Activated T-helper 17 cell treated with anti-CD3 and anti-CD28 coated beads, Interleukin-2, amount 50 U/mL, for 72 hours (primary cell): ENCODE data around the gene PACS2. TPM values are rescaled to one million over a fixed set of nuclear protein-coding genes. Genes with fewer than 3 reads are reported as not detected.

Experiments
- ATAC-seq: fragments of 150-1000 bp; cut with Tn5 transposase; replicated peaks from 2 replicates; pipeline ENCODE4 v1.10.0; 2021; ENCODE audit warnings: mild to moderate bottlenecking, moderate library complexity
- H3K27ac Mint-ChIP-seq: one replicate; pipeline ENCODE4 v1.8.0; 2022; ENCODE audit warnings: mixed read lengths
- H3K27me3 Mint-ChIP-seq: one replicate; pipeline ENCODE4 v1.8.0; 2022; ENCODE audit warnings: mixed read lengths
- H3K36me3 Mint-ChIP-seq: one replicate; pipeline ENCODE4 v1.8.0; 2022; ENCODE audit warnings: low read depth, mild to moderate bottlenecking, mixed read lengths
- H3K4me1 Mint-ChIP-seq: one replicate; pipeline ENCODE4 v1.8.0; 2022; ENCODE audit warnings: mixed read lengths
- H3K4me3 Mint-ChIP-seq: one replicate; pipeline ENCODE4 v1.8.0; 2022; ENCODE audit warnings: mild to moderate bottlenecking, mixed read lengths
- H3K9me3 Mint-ChIP-seq: one replicate; pipeline ENCODE4 v1.8.0; 2022; ENCODE audit warnings: mixed read lengths
- total RNA-seq, 2 donors: library from RNA; stranded (reverse); gene quantifications; one replicate each; pipeline ENCODE4 v1.2.3, GENCODE V29; 2022

The PACS2 gene
- total RNA-seq, 2 donors from 2014 or later, result 26.4 to 30.0 TPM

GRCh38 chr14:105445901-105446845 lies 131.6 kb downstream of the PACS2 start:
- no peaks in the 10 kb centered on the region for H3K27me3 Mint-ChIP-seq
- no peaks in the 10 kb centered on the region for H3K4me1 Mint-ChIP-seq
- H3K27ac Mint-ChIP-seq, result no peak overlapping the region
- no peaks in the 10 kb centered on the region for H3K9me3 Mint-ChIP-seq
- H3K4me3 Mint-ChIP-seq, result no peak overlapping the region
- H3K36me3 Mint-ChIP-seq, result peaks cover 14% of the 10 kb centered on the region
- no peak for ATAC-seq

- Mint-ChIP-seq H3K9me3 (no peaks in the 10 kb centered on the region), H3K4me3 (no peak overlapping the region), H3K27ac (no peak overlapping the region), H3K4me1 (no peaks in the 10 kb centered on the region), H3K27me3 (no peaks in the 10 kb centered on the region), H3K36me3 (peaks cover 14% of the 10 kb centered on the region)
- no peak for ATAC-seq
Observed at GRCh38 chr14:105446971-105447370, 132.4 kb downstream of the PACS2 start.

Other genes with a start within 250 kb of the PACS2 start
- gene GPR132, start 249.3 kb upstream of the PACS2 start, total RNA-seq, result 10 to 100 TPM; 46.5 to 49.5 TPM
- 1 to 10 TPM; 2.5 TPM for gene JAG2, start 146.0 kb upstream of the PACS2 start, total RNA-seq
- gene NUDT14, start 133.4 kb upstream of the PACS2 start, total RNA-seq, result 10 to 100 TPM; 17.9 to 18.3 TPM
- gene BTBD6, start 66.2 kb upstream of the PACS2 start, total RNA-seq, result 10 to 100 TPM; 19.5 to 41.3 TPM
- 10 to 100 TPM; 28.6 to 35.1 TPM for gene BRF1, start 13.7 kb upstream of the PACS2 start, total RNA-seq
- gene TEX22, start 83.8 kb downstream of the PACS2 start, total RNA-seq, result 1 to 10 TPM in 1 of 2 donors, under 1 TPM in 1; 0.95 to 3.7 TPM
- gene MTA1, start 105.1 kb downstream of the PACS2 start, total RNA-seq, result 100 to 1,000 TPM in 1 of 2 donors, 10 to 100 TPM in 1; 99.4 to 144 TPM
- 1 to 10 TPM in 1 of 2 donors, under 1 TPM in 1; 0.97 to 2.2 TPM for gene CRIP2, start 160.1 kb downstream of the PACS2 start, total RNA-seq
- 100 to 1,000 TPM; 271 to 358 TPM for gene CRIP1, start 172.1 kb downstream of the PACS2 start, total RNA-seq
- gene TEDC1, start 176.5 kb downstream of the PACS2 start, total RNA-seq, result 10 to 100 TPM; 23.3 to 39.1 TPM
- gene TMEM121, start 211.8 kb downstream of the PACS2 start, total RNA-seq, result 10 to 100 TPM in 1 of 2 donors, 1 to 10 TPM in 1; 2.5 to 12.3 TPM